Colon (tissue), 2 donors: ENCODE results near the gene C1QTNF1.
"Not testable (repeated sequence)": the region's sequence is repeated elsewhere in the genome, so short reads cannot be mapped to it uniquely, and the experiment has no call there.

Source experiments
- FAIRE-seq: peaks from 2 replicates; lab custom pipeline; 2012; peaks lifted over from hg19 to GRCh38; lab: Jason Lieb, UNC
- donor health status: control.
- donor health status: control.

The C1QTNF1 gene

DNA sequence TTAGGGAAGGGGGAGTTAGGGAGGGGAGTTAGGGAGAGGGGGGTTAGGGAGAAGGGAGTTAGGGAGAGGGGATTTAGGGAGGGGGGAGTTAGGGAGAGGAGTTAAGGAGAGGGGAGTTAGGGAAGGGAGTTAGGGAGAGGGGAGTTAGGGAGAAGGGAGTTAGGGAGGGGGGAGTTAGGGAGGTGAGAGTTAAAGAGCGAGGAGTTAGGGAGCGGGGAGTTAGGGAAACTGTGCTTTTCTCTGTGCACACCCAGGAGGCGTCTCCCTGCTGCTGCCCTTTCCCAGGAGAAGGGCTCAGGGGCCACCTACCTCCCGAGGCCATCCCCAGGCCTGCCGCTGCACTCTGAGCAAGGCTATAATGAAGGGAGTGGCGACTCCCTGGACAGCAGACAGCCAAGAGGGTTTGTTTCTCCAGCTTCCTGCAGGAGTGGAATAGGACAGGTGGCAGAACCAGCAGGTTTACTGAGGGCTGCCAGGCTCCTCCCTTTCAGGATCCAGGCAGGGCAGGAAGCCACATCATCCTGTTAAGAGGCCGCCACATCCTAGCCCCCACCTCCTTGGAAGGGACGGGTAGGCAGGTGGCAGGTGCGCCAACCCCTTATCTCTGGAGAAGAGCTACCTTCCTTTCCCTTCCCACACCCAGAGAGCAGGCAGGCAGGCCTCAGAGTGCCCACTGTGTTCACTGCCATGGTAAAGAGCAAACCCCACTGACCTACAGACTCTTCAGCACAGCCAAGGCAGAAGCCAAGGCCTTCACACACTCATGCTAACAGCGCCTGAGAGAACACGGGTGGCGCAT, 18.7 kb upstream of the C1QTNF1 start:
- no peak for FAIRE-seq

DNA sequence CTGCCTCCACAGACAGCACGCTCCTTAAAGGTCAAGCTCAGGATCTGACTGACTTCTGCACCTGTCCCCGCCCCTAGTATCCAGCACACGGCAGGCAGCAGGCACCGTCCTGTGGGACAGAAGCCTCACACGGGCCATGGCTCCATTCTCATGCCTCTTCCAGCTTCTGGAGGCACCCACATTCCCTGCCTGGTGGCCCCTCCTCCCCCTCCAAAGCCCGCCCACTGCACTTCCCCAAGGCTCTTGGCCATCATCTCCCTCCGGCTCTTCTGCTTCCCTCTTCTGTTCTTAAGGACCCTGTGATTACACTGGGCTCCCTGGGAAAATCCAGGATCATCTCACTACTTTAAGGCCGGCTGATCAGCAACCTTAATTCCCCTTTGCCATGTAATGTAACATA, 17.9 kb upstream of the C1QTNF1 start:
- FAIRE-seq: no peak

DNA sequence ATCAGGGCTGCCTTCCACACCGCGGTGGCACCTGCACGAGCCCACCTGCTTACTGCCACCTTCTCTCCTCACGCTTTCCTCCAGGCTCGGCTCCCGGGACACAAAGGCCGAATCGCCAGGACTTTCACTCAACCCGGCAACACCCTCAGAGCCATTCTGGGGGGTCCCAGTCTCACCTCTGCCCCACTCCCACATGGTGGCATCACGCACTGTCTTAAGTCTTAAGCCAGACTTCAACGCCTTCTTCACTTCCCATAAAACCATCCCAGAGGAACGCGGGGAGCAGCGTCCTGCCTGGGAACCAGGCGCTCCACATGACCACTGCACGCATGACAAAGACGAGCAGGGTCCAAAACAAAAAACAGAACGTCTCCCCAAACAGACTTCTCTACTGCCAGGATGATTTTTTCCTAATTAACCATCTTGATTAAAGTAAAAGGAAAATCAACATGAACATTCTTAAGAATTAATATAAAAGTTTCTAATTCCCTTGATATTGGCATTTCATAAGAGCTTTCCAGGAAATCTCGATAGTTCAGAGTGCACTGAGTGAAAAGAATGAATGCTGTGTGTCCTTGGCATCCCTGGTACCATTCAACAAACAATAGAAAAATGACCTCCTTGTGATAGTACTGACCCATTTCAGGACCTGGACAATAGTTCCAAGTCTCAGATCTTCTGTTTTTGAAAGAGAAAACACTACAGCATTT, 17.0 kb upstream of the C1QTNF1 start:
- FAIRE-seq: no peak

DNA sequence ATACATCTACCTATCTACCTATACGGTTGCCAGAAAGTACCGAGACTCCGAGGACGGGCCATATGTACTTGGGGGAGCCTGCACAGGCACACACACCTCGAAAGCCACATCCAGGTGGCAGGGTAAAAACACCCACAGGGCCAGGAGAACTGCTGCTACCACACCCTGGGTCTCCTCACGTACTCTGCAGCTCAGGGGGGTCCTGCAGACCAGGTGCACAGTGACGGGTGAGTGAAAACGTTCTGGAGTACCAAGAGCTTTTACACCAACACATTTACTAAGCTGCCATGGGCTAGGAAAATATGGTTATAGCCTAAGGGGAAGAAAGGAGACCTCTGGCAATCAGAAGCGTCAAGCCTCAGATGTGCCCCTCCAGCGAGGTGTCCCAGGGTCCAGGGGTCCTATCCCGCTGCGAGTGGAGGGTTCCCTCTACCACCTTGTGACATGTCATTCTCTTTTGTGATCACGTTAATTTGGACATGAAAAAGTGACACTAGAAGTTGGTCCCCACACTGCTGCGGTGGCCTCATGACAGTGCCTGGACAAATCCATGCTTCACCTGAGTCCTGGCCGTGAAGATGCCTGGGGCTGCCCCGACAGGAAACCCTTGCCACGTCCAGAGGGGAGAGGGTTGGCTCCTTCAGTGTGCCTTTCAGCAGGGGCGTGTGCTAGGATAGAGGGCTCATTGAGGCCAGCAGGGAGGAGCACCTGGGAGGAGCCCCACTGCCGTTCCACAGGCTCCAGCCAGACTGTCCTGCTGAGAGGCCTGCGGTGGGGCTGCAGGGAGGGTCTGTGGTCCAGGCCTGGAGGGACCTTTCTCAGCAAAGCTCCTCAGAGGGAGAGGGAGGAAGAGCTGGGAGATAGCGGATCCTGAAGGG, 16.2 kb upstream of the C1QTNF1 start:
- no peak for FAIRE-seq

DNA sequence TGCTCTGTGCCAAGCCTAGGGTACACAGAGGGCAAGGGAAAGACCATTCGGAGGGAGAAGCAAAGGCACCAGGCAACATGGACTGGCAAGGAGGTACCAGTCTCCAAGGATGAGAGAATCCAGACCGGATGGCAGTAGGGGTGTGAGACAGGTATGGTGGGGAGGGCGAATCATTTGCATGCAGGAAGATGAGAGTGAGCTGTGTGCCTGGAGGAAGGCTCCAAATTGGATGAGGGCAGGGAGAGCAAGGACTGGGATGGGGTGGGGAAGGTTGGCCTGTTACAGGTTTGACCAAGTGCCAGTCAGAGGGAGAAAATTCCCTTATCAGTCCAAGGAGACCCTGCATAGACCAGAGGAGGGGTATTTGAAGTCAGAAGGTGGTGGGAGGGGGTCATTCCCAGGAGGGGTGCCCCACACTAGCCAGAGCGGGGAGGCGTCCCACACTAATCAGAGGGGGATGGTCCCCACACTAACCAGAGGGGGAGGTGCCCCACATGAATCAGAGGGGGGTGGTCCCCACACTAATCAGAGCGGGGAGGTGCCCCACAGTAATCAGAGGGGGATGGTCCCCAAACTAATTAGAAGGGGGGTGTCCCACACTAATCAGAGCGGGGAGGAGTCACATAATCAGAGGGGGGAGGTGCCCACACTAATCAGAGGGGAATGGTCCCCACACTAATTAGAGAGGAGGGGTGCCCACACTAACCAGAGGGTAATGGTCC, 15.1 kb upstream of the C1QTNF1 start:
- FAIRE-seq: no peak

DNA sequence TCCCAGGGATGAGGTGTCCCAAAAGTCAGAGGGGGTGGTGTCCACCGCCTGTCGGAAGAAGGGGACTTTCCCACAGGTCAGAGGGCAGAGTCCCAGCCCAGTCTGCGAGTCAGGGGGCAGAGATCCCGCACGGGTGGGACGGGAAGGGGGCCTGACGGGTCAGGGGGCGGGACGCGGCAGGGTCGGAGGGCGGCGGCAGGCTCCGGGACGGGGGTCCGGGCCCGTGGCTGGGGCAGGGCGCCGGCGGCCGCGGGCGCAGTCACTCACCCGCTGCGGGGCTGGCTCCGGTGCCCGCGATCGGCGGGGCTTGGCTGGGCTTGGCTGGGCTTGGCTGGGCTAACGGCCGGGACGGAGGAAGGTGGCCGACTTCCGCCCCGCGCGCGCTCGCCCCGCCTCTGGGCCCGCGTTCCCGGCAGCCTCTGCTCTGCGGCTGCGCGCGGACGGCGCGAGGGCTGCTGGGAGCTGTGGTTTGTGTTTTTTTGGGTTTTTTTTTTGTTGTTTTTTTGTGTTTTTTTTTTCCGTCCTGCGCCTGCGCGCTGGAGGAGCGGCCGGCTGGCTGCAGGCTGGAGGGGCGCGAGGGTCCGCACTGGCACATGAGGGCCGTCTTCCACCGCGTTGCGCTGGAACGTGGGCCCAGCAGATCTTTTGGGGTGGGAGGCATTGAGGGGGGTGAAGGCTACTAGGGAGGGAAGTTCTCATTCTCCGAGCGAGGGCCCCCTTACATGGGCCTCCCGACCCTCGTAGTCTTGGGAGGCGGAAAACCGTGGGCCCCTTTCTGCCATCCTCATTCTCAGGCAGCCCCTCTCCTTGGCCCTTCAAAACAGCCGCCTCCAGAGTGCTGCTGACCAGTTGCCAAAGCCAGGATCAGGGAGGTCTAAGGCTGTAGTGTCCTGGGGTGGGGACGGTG, 14.3 kb upstream of the C1QTNF1 start, which contains the start of gene CANT1:
Gene CANT1, minus strand, starts transcription at position 368 of the 907 bp plus-strand sequence. CDS start 12,142 bp downstream, outside the sequence.
- FAIRE-seq: no peak

DNA sequence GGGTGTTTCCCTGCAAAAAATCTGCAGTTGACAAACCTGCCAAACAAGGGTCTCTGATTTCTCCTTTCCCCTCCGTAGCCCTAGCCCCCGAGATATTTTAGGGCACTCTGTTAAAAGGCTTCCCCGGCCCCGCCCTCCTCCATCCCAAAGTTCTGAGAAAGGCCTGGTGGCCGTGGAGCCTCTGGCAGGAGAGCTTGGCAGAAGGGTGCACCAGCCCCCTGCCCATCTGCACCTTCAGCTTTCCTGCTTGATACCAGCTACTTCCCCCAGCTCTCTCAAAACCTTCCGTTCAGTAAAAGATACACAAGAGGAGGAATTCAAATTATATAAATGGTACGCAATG, 13.7 kb upstream of the C1QTNF1 start:
- FAIRE-seq: no peak

DNA sequence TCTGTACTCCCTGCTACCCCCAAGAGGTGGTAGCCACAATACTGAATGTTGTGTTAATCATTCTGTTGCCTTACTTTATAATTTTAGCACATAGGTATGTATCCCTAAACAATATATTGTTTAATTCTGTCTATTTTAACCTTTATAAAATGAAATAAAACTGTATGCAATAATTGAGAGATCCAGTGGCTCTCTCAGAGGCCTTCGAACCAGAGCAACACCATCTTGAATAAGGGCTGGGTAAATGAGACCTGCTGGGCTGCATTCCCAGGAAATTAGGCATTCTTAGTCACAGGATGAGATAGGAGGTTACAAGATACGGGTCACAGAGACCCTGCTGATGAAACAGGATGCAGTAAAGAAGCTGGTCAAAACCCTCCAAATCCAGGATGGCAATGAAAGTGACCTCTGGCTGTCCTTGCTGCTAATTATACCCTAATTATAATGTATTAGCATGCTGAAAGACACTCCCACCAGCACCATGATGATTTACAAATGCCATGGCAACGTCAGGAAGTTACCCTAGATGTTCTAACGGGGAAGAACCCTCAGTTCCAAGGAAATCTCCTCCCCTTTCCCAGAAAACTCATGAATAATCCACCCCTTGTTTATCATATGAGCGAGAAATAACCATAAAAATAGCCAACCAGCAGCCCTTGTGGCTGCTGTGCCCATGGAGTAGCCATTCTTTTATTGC, 12.4 kb upstream of the C1QTNF1 start:
- no peak for FAIRE-seq

DNA sequence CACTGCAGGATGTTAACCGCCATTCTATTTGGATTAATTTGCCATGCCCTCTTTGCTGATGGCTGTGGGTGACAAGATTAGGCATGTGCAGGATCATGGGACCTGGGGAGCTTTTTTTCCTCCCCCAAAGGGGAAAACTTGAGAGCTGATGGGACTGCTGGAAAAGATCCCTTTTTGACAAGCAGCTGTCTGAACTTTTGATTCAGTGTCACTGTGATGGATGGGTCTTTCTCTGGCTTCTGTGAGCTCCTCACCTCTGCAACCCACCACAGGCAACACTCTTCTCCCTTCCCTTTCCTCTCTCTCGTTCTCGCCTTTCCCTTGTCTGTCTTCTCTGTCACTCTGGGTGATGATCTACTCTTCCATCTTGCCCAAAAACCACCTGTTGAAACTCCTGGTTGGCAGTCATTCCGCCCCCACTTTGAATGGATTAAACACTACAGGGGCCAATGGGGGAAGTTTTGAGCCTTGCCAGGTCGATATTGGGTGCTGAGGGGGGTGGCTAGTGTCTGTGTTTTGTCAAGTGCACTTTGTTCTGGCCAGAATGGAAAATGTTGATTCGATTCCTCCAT, 11.3 kb upstream of the C1QTNF1 start:
- FAIRE-seq: no peak

DNA sequence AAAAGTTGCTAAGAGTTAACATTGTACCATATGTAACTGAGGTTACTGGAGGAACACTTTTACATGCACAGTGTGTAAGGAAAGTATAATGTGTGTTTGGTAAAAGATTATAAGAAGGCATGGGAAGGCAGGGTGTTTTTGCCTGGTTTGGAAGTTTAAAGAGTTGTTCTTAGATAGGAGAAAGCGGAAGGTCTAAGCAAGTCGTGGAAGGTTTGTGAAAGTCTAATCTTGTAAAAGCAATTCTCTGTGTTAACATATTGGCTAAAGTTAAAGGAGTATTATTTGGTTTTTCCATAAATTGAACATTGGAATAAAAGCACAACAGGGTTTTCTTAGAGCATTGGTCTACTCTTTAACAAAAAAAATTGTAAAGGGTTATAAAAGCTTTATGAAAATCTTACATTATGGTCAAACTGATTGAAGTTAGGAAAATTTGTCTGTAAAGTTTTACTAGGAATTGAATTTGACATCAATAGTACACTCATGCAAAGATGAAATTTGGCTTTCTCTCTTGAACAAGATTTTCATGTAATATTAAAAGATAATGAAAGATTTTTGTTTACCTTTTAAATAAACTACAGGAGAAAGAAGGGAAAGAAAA, 9.7 kb upstream of the C1QTNF1 start:
- no peak for FAIRE-seq

DNA sequence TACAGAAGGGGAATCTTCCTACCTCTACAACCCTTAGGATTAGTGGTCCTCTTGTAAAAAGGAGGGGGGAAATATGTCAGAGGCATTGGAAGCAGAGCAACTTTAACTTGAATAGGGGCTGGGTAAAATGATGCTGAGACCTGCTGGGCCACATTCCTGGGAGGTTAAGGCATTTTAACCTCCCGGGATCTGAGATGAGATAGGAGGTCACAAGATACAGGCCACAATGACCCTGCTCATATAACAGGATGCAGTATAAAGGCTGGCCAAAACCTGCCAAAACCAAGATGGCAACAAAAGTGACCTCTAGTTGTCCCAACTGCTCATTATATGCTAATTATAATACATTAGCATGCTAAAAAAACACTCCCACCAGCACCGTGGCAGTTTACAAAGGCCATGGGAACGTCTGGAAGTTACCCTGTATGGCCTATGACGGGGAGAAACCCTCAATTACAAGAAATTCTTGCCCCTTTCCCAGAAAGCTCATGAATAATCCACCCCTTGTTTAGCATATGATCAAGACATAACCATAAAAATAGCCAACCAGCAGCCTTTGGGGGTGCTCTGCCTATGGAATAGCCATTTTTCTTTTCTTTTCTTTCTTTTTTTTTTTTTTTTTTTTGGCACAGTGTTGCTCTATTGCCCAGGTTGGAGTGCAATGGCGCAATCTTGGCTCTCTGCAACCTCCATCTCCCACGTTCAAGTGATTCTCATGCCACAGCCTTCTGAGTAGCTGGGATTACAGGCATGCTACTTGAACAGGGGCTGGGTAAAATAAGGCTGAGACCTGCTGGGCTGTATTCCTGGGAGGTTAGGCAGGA, 6.2 kb upstream of the C1QTNF1 start:
- FAIRE-seq: no peak

DNA sequence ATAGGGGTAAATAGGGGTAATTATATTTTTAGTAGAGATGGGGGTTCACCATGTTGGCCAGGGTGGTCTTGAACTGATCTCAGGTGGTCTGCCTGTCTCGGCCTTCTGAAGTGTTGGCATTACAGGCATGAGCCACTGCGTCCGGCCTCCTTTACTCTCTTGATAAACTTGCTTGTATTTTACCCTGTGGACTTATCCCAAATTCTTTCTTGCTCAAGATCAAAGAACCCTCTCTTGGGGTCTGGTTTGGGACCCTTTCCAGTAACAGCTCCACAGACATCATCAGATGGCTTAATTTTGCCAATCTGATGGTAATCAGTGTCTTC, 5.6 kb upstream of the C1QTNF1 start:
- FAIRE-seq: no peak

DNA sequence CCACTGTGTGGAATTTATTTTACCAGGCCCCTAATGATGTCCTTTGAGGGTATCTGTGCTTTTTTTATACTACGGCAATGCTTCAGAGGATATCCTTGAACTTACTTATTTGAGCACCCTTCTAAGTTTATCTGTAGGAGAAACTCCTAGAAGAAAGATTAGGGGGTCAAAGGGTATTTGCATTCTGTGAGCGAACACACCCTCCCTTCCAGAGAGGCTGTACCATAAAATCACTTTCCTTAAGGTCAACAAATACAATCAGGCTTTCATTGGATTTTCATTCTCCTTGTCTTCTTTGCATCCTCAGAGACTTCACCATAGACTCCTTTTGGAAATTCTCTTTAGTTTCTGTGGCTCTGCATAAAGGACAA, 4.7 kb upstream of the C1QTNF1 start:
- FAIRE-seq: no peak

DNA sequence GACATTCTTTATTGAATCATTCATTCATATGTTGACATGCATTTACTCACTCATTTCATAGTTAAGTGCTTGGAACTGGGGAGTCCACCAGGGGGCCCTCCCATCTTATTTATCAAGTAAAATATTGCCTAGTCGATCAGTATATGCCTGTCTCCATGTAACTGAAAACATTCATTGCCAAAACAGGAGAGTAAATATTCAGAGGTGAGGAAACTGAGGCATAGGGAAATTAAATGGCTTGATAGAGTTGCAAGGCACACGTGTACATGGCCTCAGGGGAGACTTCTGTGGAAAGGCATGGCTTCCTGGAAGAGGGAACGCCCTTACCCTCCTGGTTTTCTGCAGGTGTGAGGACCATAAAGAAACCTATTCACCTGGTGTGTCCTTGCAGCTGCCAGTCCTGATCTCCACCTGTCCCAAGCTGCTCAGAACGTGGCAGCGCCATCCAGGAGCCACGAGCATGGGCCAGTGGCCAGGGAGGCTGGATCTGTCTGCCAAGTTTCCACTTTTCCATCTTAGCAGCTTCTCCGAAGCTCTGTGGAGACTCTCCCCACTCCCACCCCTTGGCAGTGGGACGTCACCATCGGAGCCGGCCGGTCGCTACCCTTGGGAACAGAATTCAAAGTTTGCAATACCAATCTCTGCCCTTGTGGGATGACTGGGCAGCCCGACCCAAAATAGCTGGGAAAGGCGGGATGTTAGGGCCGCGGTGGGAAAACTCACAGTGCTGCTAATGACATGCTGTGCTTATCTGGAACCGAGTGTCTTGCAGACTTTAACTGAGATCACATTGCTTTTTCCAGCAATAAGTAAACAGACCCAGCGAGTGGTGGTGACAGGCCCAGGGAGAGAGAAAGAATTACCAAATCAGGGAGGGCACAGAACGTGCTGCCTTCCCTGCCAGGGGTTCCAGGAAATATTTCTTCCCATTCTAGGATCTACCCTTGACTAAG, 4.1 kb upstream of the C1QTNF1 start:
- no peak for FAIRE-seq

DNA sequence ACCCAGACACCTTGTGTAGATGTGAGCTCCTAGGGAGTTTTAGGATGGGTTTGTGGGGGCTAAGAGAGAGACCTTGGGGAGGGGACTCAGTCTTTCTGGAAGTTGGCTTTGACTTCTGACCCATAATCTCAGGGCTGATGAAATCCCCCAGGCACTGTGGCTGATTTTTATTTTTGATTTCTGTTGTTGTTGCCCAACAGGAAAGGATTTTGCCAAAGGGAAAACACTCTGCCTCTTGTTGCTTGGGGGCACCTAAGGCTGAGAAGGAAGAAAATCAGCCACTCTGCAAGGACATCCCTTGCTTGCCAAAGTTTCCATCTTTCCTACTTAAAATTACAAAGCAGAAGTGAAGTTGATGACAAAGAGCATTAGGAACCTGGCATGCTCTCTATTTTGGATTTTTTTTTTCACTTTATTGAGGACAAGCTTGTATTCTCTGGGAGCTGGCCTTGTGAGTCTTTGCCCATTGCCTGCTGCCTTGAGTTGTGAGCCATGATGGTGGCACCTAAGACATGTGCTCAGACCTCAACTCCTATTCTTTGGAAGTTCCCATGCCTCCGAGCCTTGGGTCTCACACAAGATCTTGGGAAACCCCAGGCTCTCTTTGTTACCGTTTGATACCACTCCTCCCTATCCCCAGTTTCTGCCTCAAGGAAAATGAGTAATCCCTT, 3.2 kb upstream of the C1QTNF1 start:
- FAIRE-seq: no peak

DNA sequence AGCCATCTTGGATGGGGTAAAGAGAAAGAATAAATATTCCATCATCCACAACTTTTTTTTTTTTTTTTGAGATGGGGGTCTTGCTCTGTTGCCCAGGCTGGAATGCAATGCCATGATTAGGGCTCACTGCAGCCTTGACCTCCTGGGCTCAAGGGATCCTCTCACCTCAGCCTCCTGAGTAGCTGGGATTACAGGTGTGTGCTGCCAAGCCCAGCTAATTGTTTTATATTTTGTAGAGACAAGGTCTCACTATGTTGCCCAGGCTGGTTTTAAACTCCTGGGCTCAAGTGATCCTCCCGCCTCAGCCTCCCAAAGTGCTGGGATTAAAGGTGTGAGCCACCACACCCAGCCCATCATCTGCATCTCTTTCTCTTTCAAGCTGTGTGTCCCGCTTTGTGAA, 2.0 kb upstream of the C1QTNF1 start:
- not testable (repeated sequence) for FAIRE-seq

DNA sequence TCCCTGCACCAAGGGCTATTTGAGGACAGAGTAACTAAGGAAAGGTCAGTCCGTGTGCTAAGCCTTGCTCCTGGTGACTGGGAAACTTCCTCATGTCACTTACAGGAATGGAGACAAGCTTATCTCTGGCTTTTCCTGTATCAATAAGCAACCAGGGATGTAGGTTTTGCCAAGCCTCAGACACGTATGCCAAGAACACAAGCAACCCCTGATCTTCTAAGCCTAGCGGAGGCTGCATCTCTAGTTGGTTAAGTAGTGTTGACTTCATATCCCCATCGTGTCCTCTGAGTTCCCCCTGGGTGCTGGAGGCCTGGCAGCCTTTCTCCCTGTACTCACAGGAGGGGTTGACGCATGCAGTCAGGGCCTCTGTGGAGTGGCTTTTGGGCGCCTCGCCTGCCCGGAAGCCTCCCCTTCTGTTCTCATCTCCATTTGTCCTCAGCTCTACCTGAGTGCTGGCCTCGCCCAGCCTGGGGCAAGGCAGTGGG, 1.4 kb upstream of the C1QTNF1 start:
- no peak for FAIRE-seq
